Measurements from ENCODE around the gene CFDP1. TPM values are rescaled to one million over a fixed set of nuclear protein-coding genes. Genes with fewer than 3 reads are reported as not detected.

CFDP1 gene
- total and polyA plus RNA-seq, 2 of the 13 experiments (the other 11 are each of a cell fraction or from before 2014, with no cell fraction given), result 78.6 to 153 TPM

DNA sequence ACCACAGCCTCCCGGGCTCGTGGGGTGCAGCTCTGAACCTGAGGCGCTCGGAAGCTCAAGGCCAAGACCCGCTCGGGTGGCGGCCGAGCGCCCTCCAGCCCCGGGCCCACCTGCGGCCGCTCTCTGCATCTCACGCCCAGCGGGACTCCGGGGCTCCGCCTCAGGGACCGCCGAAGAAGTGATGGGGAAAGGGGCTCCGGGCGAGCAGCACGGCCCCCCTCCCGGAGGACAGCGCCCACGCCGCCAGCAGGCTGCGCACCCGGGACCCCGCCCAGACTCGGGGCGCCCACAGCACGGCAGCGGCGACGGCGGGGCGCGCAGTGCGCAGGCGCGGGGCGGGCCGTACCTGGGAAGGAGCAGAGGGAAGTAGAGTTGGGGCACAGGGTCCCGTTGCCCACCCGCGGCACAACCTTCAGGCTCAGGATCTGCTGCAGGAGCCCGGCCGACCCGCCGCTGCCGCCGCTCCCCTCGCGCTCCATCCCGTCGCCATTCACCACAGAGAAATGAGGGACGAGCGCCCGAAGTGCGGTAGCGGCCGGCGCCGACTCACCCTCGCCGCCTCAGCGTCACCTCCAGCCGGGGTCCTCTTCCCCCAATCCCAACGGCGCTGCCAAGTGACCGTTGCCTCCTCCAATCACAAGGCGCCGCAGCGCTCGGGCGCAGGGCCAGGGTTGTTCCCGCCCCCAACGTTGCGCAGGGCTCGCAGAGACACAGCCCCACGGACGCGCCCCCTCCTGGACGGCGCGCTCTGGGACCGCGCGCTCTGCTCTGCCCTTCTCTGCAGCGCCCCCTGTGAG is 31.0 kb upstream of the CFDP1 start, which contains the start of gene TMEM170A (continued):
- TF ChIP-seq, protein P1, sequence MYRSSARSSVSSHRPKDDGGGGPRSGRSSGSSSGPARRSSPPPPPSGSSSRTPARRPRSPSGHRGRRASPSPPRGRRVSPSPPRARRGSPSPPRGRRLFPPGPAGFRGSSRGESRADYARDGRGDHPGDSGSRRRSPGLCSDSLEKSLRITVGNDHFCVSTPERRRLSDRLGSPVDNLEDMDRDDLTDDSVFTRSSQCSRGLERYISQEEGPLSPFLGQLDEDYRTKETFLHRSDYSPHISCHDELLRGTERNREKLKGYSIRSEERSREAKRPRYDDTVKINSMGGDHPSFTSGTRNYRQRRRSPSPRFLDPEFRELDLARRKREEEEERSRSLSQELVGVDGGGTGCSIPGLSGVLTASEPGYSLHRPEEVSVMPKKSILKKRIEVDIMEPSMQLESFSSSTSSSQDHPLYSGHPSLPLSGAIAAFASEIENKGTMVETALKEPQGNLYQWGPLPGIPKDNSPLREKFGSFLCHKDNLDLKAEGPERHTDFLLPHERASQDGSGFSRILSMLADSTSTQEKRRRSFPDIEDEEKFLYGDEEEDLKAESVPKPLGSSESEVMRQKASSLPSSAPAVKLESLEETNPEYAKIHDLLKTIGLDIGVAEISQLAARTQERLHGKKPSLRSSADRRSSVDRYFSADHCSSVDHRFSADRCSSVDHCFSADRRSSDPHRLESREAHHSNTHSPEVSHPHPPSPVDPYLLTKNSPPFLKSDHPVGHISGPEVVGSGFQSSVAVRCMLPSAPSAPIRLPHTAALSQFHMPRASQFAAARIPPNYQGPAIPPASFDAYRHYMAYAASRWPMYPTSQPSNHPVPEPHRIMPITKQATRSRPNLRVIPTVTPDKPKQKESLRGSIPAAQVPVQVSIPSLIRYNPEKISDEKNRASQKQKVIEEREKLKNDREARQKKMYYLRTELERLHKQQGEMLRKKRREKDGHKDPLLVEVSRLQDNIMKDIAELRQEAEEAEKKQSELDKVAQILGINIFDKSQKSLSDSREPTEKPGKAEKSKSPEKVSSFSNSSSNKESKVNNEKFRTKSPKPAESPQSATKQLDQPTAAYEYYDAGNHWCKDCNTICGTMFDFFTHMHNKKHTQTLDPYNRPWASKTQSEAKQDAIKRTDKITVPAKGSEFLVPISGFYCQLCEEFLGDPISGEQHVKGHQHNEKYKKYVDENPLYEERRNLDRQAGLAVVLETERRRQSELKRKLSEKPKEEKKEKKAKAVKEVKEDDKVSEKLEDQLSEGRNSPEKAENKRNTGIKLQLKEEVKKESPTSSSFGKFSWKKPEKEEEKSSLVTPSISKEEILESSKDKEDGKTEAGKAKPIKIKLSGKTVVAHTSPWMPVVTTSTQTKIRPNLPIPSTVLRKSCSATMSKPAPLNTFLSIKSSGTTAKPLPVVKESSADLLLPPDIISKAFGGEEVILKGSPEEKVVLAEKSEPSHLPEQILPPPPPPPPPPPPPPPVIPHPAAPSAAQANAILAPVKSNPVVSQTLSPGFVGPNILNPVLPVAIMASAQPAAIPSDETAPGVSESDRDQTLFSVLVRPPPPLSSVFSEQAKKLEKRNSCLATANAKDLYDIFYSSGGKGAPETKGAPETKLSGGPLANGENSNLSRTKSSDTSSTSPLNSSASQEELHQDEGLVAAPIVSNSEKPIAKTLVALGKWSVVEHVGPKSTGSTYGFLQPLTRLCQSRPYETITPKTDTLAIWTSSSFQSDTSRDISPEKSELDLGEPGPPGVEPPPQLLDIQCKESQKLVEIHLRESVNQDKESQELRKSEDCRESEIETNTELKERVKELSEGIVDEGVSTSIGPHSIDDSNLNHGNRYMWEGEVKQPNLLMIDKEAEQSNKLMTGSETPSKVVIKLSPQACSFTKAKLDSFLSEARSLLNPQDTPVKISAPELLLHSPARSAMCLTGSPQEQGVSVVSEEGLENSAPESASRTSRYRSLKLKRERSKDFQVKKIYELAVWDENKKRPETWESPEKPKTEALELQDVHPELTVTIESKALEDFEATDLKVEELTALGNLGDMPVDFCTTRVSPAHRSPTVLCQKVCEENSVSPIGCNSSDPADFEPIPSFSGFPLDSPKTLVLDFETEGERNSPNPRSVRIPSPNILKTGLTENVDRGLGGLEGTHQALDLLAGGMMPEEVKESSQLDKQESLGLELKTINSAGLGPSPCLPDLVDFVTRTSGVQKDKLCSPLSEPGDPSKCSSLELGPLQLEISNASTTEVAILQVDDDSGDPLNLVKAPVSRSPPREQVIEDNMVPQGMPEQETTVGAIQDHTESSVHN (CRISPR knock-in tag; IDR thresholded peaks at IDR 0.05), result no peak; the same call in 1 of the 2 replicates
- TF ChIP-seq MEIS1 (CRISPR knock-in tag; IDR thresholded peaks at IDR 0.05; ENCODE audit: borderline replicate concordance), result peak; percentile 57
- TF ChIP-seq, protein P2, sequence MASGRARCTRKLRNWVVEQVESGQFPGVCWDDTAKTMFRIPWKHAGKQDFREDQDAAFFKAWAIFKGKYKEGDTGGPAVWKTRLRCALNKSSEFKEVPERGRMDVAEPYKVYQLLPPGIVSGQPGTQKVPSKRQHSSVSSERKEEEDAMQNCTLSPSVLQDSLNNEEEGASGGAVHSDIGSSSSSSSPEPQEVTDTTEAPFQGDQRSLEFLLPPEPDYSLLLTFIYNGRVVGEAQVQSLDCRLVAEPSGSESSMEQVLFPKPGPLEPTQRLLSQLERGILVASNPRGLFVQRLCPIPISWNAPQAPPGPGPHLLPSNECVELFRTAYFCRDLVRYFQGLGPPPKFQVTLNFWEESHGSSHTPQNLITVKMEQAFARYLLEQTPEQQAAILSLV (CRISPR knock-in tag; IDR thresholded peaks at IDR 0.05; ENCODE audit: borderline replicate concordance), result peak; percentile 85
- TF ChIP-seq FLYWCH1 (CRISPR knock-in tag; IDR thresholded peaks at IDR 0.05), result peak; percentile 90; the same call in 1 of the 2 replicates
- TF ChIP-seq HES4 (CRISPR knock-in tag; IDR thresholded peaks at IDR 0.05; ENCODE audit: borderline replicate concordance), result peak; percentile 92
- TF ChIP-seq, protein P3, sequence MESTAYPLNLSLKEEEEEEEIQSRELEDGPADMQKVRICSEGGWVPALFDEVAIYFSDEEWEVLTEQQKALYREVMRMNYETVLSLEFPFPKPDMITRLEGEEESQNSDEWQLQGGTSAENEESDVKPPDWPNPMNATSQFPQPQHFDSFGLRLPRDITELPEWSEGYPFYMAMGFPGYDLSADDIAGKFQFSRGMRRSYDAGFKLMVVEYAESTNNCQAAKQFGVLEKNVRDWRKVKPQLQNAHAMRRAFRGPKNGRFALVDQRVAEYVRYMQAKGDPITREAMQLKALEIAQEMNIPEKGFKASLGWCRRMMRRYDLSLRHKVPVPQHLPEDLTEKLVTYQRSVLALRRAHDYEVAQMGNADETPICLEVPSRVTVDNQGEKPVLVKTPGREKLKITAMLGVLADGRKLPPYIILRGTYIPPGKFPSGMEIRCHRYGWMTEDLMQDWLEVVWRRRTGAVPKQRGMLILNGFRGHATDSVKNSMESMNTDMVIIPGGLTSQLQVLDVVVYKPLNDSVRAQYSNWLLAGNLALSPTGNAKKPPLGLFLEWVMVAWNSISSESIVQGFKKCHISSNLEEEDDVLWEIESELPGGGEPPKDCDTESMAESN (CRISPR knock-in tag; conservative IDR thresholded peaks at IDR 0.05), result peak; percentile 96
- TF ChIP-seq ZSCAN22 (CRISPR knock-in tag; IDR thresholded peaks at IDR 0.05), result no peak
- TF ChIP-seq ZNF879 (CRISPR knock-in tag; IDR thresholded peaks at IDR 0.05), result peak; percentile 74; the same call in 1 of the 2 replicates
- peak; percentile 97 for TF ChIP-seq ZNF772 (CRISPR knock-in tag; IDR thresholded peaks at IDR 0.05)
- TF ChIP-seq, protein P4, sequence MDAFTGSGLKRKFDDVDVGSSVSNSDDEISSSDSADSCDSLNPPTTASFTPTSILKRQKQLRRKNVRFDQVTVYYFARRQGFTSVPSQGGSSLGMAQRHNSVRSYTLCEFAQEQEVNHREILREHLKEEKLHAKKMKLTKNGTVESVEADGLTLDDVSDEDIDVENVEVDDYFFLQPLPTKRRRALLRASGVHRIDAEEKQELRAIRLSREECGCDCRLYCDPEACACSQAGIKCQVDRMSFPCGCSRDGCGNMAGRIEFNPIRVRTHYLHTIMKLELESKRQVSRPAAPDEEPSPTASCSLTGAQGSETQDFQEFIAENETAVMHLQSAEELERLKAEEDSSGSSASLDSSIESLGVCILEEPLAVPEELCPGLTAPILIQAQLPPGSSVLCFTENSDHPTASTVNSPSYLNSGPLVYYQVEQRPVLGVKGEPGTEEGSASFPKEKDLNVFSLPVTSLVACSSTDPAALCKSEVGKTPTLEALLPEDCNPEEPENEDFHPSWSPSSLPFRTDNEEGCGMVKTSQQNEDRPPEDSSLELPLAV (CRISPR knock-in tag; conservative IDR thresholded peaks at IDR 0.05; ENCODE audit: low read depth), result no peak
- peak; percentile 45 for TF ChIP-seq SP4 (CRISPR knock-in tag; IDR thresholded peaks at IDR 0.05)
- peak; percentile 96 for TF ChIP-seq SP2 (CRISPR knock-in tag; IDR thresholded peaks at IDR 0.05)
- peak; percentile 51 for TF ChIP-seq HNF4A (CRISPR knock-in tag; IDR thresholded peaks at IDR 0.05)

Data from HepG2 (cell line).